ENCODE measurements around the gene TAF9. TPM values are rescaled to one million over a fixed set of nuclear protein-coding genes. Genes with fewer than 3 reads are reported as not detected.

The TAF9 gene
- total RNA-seq, 1 donor from 2014 or later = 59.9 TPM

DNA sequence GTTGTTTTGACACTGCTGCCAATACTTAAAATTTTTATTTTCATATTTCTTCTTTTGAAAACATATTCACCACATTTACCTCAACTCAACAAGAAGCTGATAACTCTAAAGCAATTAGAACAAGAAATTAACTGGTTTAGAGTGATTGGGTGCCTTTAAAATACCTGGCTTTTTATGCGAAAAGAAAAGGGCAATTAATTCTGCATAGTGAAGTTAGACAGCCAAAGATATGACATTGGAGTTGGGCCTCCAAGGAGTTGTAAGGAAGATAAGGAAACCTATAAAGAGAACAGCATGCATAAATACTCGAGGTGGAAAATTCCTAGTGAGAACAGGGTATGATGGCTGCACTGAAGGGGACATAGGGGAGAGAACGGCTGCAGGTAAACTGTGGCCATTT, 9.6 kb downstream of the TAF9 start:
- TF ChIP-seq, protein P1, sequence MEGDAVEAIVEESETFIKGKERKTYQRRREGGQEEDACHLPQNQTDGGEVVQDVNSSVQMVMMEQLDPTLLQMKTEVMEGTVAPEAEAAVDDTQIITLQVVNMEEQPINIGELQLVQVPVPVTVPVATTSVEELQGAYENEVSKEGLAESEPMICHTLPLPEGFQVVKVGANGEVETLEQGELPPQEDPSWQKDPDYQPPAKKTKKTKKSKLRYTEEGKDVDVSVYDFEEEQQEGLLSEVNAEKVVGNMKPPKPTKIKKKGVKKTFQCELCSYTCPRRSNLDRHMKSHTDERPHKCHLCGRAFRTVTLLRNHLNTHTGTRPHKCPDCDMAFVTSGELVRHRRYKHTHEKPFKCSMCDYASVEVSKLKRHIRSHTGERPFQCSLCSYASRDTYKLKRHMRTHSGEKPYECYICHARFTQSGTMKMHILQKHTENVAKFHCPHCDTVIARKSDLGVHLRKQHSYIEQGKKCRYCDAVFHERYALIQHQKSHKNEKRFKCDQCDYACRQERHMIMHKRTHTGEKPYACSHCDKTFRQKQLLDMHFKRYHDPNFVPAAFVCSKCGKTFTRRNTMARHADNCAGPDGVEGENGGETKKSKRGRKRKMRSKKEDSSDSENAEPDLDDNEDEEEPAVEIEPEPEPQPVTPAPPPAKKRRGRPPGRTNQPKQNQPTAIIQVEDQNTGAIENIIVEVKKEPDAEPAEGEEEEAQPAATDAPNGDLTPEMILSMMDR (conservative IDR thresholded peaks at IDR 0.05) = no peak
- Mint-ChIP-seq H3K9me3 (no peaks in the 10 kb centered on the region), H3K4me3 (no peak overlapping the region), H3K4me1 (ENCODE audit: unreplicated experiment) (no peaks in the 10 kb centered on the region), H3K27ac (no peak overlapping the region), H3K27me3 (no peaks in the 10 kb centered on the region), H3K36me3 (peaks cover 21% of the 10 kb centered on the region)
- no peak for DNase-seq (ENCODE audit: extremely low spot score, unreplicated experiment)

DNA sequence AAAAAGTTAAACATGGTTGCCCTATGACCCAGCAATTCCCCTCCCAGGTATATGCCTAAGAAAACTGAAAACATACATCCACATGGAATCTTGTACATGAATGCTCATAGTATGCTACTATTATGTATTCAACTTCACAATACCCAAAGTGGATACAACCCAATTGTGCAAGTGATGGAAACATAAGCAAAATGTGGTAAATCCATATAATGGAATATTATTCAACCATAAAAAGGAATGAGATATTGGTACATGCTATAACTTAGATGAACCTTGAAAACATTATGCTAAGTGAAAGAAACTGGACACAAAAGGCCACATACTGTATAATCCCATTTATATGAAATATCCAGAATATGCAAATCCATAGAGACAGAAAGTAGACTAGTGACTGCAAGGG, 18.7 kb downstream of the TAF9 start:
- Mint-ChIP-seq H3K27ac (no peak overlapping the region), H3K27me3 (no peaks in the 10 kb centered on the region), H3K4me1 (ENCODE audit: unreplicated experiment) (no peaks in the 10 kb centered on the region), H3K9me3 (no peaks in the 10 kb centered on the region), H3K36me3 (peaks cover 30% of the 10 kb centered on the region), H3K4me3 (no peak overlapping the region)
- DNase-seq (ENCODE audit: extremely low spot score, unreplicated experiment) = no peak
- TF ChIP-seq, protein P1 (conservative IDR thresholded peaks at IDR 0.05) = no peak

DNA sequence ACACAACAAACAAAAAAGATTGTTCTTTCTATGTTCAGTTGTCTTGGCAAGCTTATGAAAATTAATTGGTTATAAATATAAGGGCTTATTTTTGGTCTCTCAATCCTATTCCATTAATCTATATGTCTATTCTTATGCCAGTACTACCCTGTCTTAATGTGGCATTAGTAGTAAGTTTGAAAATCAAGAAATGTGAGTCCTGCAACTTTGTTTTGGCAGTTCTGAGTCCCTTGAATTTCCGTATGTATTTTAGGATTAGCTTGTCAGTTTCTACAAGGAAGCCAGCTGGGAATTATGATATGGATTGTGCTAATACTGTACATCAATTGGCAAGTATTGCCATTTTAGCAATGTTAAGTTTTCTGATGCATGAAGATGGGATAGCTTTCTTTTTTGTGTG, 26.2 kb downstream of the TAF9 start:
- Mint-ChIP-seq H3K36me3 (no peaks in the 10 kb centered on the region), H3K9me3 (peaks cover 4% of the 10 kb centered on the region), H3K27ac (no peak overlapping the region), H3K4me3 (no peak overlapping the region), H3K4me1 (ENCODE audit: unreplicated experiment) (no peaks in the 10 kb centered on the region), H3K27me3 (no peaks in the 10 kb centered on the region)
- TF ChIP-seq, protein P1 (conservative IDR thresholded peaks at IDR 0.05) = no peak
- no peak for DNase-seq (ENCODE audit: extremely low spot score, unreplicated experiment)

DNA sequence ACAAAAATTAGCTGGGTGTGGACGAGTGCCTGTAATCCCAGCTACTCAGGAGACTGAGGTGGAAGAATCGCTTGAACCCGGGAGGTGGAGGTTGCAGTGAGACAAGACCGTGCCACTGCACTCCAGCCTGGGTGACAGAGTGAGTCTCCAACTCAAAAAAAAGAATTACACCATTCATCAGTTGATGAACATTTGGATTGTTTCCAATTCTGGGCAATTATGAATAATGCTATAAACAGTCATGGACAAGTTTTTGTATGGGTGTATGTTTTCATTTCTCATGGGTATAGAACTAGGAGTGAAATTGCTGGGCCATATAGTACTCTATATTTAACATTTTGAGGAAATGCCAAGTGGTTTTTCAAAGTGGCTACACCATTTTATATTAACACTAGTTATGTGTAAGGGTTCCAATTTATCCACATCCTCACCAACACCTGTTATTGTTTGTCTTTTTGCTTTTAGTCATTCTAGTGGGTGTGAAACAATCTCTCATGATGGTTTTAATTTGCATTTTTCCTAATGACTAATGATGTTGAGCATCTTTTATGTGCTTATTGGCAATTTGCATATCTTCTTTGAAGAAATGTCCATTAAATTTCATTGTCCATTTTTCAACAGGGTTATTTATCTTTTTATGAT, 27.7 kb downstream of the TAF9 start:
- H3K27me3 Mint-ChIP-seq = no peaks in the 10 kb centered on the region
- TF ChIP-seq, protein P1 (conservative IDR thresholded peaks at IDR 0.05) = no peak
- DNase-seq (ENCODE audit: extremely low spot score, unreplicated experiment) = no peak
- H3K4me1 Mint-ChIP-seq (ENCODE audit: unreplicated experiment) = no peaks in the 10 kb centered on the region
- no peaks in the 10 kb centered on the region for H3K36me3 Mint-ChIP-seq
- H3K27ac Mint-ChIP-seq = no peak overlapping the region
- peaks cover 4% of the 10 kb centered on the region for H3K9me3 Mint-ChIP-seq
- no peak overlapping the region for H3K4me3 Mint-ChIP-seq

DNA sequence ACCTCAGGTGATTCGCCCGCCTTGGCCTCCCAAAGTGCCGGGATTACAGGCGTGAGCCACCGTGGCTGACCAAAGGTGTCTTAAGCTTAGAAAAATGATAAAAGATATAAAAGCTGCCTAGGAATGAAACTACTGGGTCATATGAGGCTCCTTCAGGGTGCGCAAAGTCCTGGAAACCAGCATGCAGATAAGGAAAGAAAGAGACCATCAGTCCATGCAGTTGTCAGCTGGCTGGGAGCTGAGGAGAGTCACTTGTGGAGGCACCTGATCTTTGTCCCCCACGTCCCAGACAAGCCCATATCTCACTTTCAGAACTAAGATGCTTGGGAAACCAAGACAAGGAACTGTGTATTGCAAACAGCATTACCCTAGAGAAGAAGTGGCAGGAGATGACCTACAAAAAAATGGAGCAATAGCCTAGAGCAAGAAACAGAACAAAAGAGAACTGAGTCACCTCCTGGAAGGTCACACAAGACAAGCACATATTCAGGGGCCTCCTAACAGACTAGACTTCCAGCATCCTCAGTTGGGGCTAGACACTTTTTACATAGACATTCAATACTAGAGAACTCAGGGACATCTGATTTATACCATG, 33.9 kb downstream of the TAF9 start:
- no peaks in the 10 kb centered on the region for H3K36me3 Mint-ChIP-seq
- TF ChIP-seq, protein P1 (conservative IDR thresholded peaks at IDR 0.05) = no peak
- H3K27ac Mint-ChIP-seq = no peak overlapping the region
- peaks cover 12% of the 10 kb centered on the region for H3K4me1 Mint-ChIP-seq (ENCODE audit: unreplicated experiment)
- H3K9me3 Mint-ChIP-seq = no peaks in the 10 kb centered on the region
- no peak for DNase-seq (ENCODE audit: extremely low spot score, unreplicated experiment)
- H3K4me3 Mint-ChIP-seq = no peak overlapping the region
- peaks cover 2% of the 10 kb centered on the region for H3K27me3 Mint-ChIP-seq
